H1 (cell line): Measurements from ENCODE around the gene CYB561. TPM values are rescaled to one million over a fixed set of nuclear protein-coding genes. Genes with fewer than 3 reads are reported as not detected.

Experiments
- CTCF ChIA-PET: fragments of 300-600 bp; sonication (Branson Sonifier 250); formaldehyde crosslinking; loops from one replicate; lab custom pipeline; 2021; ENCODE audit not compliant: partially characterized antibody; lab: Charles Lee
- POLR2A ChIA-PET: fragments of 300-600 bp; sonication (Branson Sonifier 250); formaldehyde crosslinking; loops from one replicate; lab custom pipeline; 2021; ENCODE audit warnings: inconsistent platforms; ENCODE audit not compliant: partially characterized antibody; lab: Charles Lee
- DNase-seq, 2 experiments: peaks; one replicate each; pipeline versions ENCODE4 v3.0.0 to v3.0.0-alpha.2; 2010 to 2022; ENCODE audit warnings: low spot score in 2 of 2, low read depth in 1 of 2, mixed read lengths in 1 of 2
- FAIRE-seq: peaks from 2 replicates; lab custom pipeline; 2011; peaks lifted over from hg19 to GRCh38; lab: Jason Lieb, UNC
- H2AFZ ChIP-seq: 2 replicates; pipeline ENCODE4 v1.8.1; 2012; ENCODE audit warnings: low read length, inconsistent platforms
- H2AK5ac ChIP-seq: 2 replicates; pipeline ENCODE4 v1.6.1; 2013; ENCODE audit warnings: low read depth, low read length
- H2BK120ac ChIP-seq: replicated peaks from 2 replicates; pipeline ENCODE3; 2013; ENCODE audit warnings: low read depth, low read length, inconsistent platforms
- H2BK12ac ChIP-seq: 2 replicates; pipeline ENCODE4 v1.6.1; 2013; ENCODE audit warnings: low read depth, low read length
- H2BK15ac ChIP-seq: 2 replicates; pipeline ENCODE4 v1.6.1; 2013; ENCODE audit warnings: low read length
- H2BK20ac ChIP-seq: 2 replicates; pipeline ENCODE4 v1.6.1; 2013; ENCODE audit warnings: low read length
- H2BK5ac ChIP-seq: 2 replicates; pipeline ENCODE4 v1.6.1; 2013; ENCODE audit warnings: low read depth, low read length
- H3K14ac ChIP-seq: 2 replicates; pipeline ENCODE4 v1.6.1; 2013; ENCODE audit warnings: inconsistent platforms; ENCODE audit not compliant: insufficient read length
- H3K18ac ChIP-seq: 2 replicates; pipeline ENCODE4 v1.6.1; 2013; ENCODE audit warnings: low read length; ENCODE audit errors: extremely low read depth
- H3K23ac ChIP-seq: 2 replicates; pipeline ENCODE4 v1.6.1; 2013; ENCODE audit warnings: inconsistent platforms; ENCODE audit not compliant: insufficient read length
- H3K23me2 ChIP-seq: 2 replicates; pipeline ENCODE4 v1.6.1; 2013; ENCODE audit warnings: low read depth, low read length
- H3K27ac ChIP-seq: 2 replicates; pipeline ENCODE4 v1.6.1; 2011; ENCODE audit warnings: low read depth, low read length, inconsistent platforms
- H3K27me3 ChIP-seq, 4 experiments: replicated peaks in 1 of 4; 1 replicate in 1 of 4; 2 replicates in 3 of 4; pipeline versions ENCODE4 v1.6.1 to v1.8.1; 2011 to 2013; ENCODE audit warnings: low read length in 3 of 4, mild to moderate bottlenecking in 3 of 4, inconsistent platforms in 2 of 4, mixed read lengths in 2 of 4, moderate library complexity in 1 of 4; ENCODE audit not compliant: control insufficient read depth in 3 of 4, insufficient read depth in 3 of 4; ENCODE audit errors: extremely low read depth in 1 of 4
- H3K36me3 ChIP-seq, 4 experiments: 2 replicates each; pipeline versions ENCODE4 v1.6.1 to v1.8.1; 2011 to 2013; ENCODE audit warnings: mild to moderate bottlenecking in 4 of 4, low read length in 3 of 4, moderate library complexity in 2 of 4, control low read depth in 1 of 4, inconsistent platforms in 1 of 4; ENCODE audit not compliant: insufficient read depth in 4 of 4, control insufficient read depth in 2 of 4
- H3K4ac ChIP-seq: replicated peaks from 2 replicates; pipeline ENCODE3; 2013; ENCODE audit warnings: low read length, low read depth, mixed read lengths, inconsistent platforms; ENCODE audit not compliant: insufficient read length
- H3K4me1 ChIP-seq, 4 experiments: replicated peaks in 1 of 4; 1 replicate in 1 of 4; 2 replicates in 3 of 4; pipeline versions ENCODE4 v1.6.1 to v1.8.1; 2011 to 2013; ENCODE audit warnings: low read length in 3 of 4, inconsistent platforms in 2 of 4, mixed read lengths in 1 of 4; ENCODE audit not compliant: insufficient read depth in 4 of 4, control insufficient read depth in 3 of 4
- H3K4me2 ChIP-seq, 2 experiments: 2 replicates each; pipeline versions ENCODE4 v1.6.1 to v1.8.1; 2011 to 2013; ENCODE audit warnings: low read depth in 2 of 2, low read length in 2 of 2, control low read depth in 1 of 2, inconsistent platforms in 1 of 2, mild to moderate bottlenecking in 1 of 2; ENCODE audit not compliant: insufficient read depth in 1 of 2
- H3K4me3 ChIP-seq, 4 experiments: fragments of 200-600, 300-600 bp in 1 of 4; sonication (generic), shearing (Covaris generic), sonication (Bioruptor Twin) in 1 of 4; 2 replicates each; pipeline versions ENCODE4 v1.5.1 to v1.8.1; 2011 to 2016; ENCODE audit warnings: low read length in 4 of 4, low read depth in 3 of 4, control low read depth in 2 of 4, inconsistent platforms in 2 of 4, mild to moderate bottlenecking in 2 of 4, mixed read lengths in 1 of 4, moderate library complexity in 1 of 4; ENCODE audit not compliant: insufficient read depth in 2 of 4; ENCODE audit errors: extremely low read depth in 1 of 4
- H3K56ac ChIP-seq: replicated peaks from 2 replicates; pipeline ENCODE3; 2013; ENCODE audit warnings: low read depth, mild to moderate bottlenecking, mixed read lengths, low read length, inconsistent platforms; ENCODE audit not compliant: insufficient read length
- H3K79me1 ChIP-seq: 2 replicates; pipeline ENCODE4 v1.6.1; 2013; ENCODE audit warnings: low read depth, low read length, control low read depth
- H3K79me2 ChIP-seq, 2 experiments: 2 replicates each; pipeline versions ENCODE4 v1.6.1 to v1.8.1; 2012 to 2013; ENCODE audit warnings: low read length in 2 of 2, mild to moderate bottlenecking in 2 of 2, inconsistent platforms in 1 of 2; ENCODE audit not compliant: insufficient read depth in 2 of 2, control insufficient read depth in 1 of 2
- H3K9ac ChIP-seq, 4 experiments: replicated peaks in 1 of 4; 1 replicate in 1 of 4; 2 replicates in 3 of 4; pipeline versions ENCODE4 v1.6.1 to v1.8.1; 2011 to 2013; ENCODE audit warnings: low read depth in 3 of 4, low read length in 3 of 4, control low read depth in 2 of 4, mild to moderate bottlenecking in 2 of 4, moderate library complexity in 2 of 4, inconsistent platforms in 1 of 4; ENCODE audit errors: extremely low read depth in 1 of 4
- H3K9me3 ChIP-seq, 2 experiments: 2 replicates each; pipeline versions ENCODE4 v1.6.1 to v1.8.1; 2012 to 2013; ENCODE audit warnings: mild to moderate bottlenecking in 2 of 2, moderate library complexity in 2 of 2, control low read depth in 1 of 2, inconsistent platforms in 1 of 2, low read depth in 1 of 2, low read length in 1 of 2, mixed read lengths in 1 of 2; ENCODE audit not compliant: insufficient read depth in 2 of 2
- H4K20me1 ChIP-seq, 2 experiments: replicated peaks in 1 of 2; 2 replicates each; pipeline versions ENCODE3 to v1.8.1; 2011 to 2013; ENCODE audit warnings: inconsistent platforms in 2 of 2, low read length in 2 of 2, mild to moderate bottlenecking in 1 of 2; ENCODE audit not compliant: insufficient read depth in 2 of 2, control insufficient read depth in 1 of 2
- H4K5ac ChIP-seq: 2 replicates; pipeline ENCODE4 v1.6.1; 2013; ENCODE audit warnings: low read length, low read depth, mixed read lengths, inconsistent platforms; ENCODE audit not compliant: insufficient read length
- H4K8ac ChIP-seq: 2 replicates; pipeline ENCODE4 v1.8.0; 2013; ENCODE audit warnings: mild to moderate bottlenecking, moderate library complexity, low read length, inconsistent platforms; ENCODE audit not compliant: insufficient read depth; ENCODE audit errors: extremely low read depth
- H4K91ac ChIP-seq: replicated peaks from 2 replicates; pipeline ENCODE3; 2013; ENCODE audit warnings: low read length, mixed read lengths, inconsistent platforms; ENCODE audit not compliant: insufficient read length
- E2F6 ChIP-seq: IDR thresholded peaks from 2 replicates; pipeline ENCODE4 v1.6.1; 2012; ENCODE audit warnings: inconsistent platforms
- RAD21 ChIP-seq, 2 experiments: IDR thresholded peaks in 1 of 2; conservative IDR thresholded peaks in 1 of 2; 2 replicates each; pipeline ENCODE4 v1.6.1; 2011; ENCODE audit warnings: low read depth in 2 of 2, low read length in 2 of 2, improper control_type of control experiment in 1 of 2, inconsistent platforms in 1 of 2, mild to moderate bottlenecking in 1 of 2, moderate library complexity in 1 of 2
- TEAD4 ChIP-seq: IDR thresholded peaks from 2 replicates; pipeline ENCODE4 v1.6.1; 2012; ENCODE audit warnings: low read depth, low read length, inconsistent platforms, mixed read lengths
- WGBS, 2 experiments: shearing (Covaris generic) in 1 of 2; methylation state at CpG; one replicate each; pipeline versions ENCODE4 v1.1.6 to v1.1.7; 2013 to 2015; ENCODE audit warnings: low lambda C conversion rate in 2 of 2, mixed read lengths in 2 of 2, inconsistent platforms in 1 of 2, low coverage in 1 of 2, missing lambda C conversion rate in 1 of 2; ENCODE audit not compliant: insufficient replicate concordance in 2 of 2, insufficient coverage in 1 of 2, insufficient read length in 1 of 2; ENCODE audit errors: extremely low coverage in 1 of 2, missing lambda C conversion rate in 1 of 2; 5-methylcytosine and 5-hydroxymethylcytosine counted together
- polyA plus RNA-seq, 7 experiments: library from polyadenylated mRNA; depleted of rRNA in 3 of 7; stranded (reverse) in 5 of 7; unstranded in 2 of 7; fragments of >200 nt in 5 of 7; fragments of 200-250 nt in 2 of 7; gene quantifications; 1 replicate in 5 of 7; 2 replicates in 1 of 7; 4 replicates in 1 of 7; pipeline versions ENCODE4 v1.2.1 to v1.2.3, GENCODE V29; 2011 to 2013; ENCODE audit warnings: missing spikeins in 2 of 7, mixed read lengths in 2 of 7
- total RNA-seq: library from RNA; stranded (reverse); fragmentation: NEBNext Ultra II Directional; extraction: Animal tissue kit (Norgen Biotek cat#: 25700); gene quantifications from 2 replicates; pipeline ENCODE4 v1.2.1, GENCODE V29; 2021

Gene CYB561
- total and polyA plus RNA-seq, 2 of the 8 experiments (the other 6 are each of a cell fraction or from before 2014, with no cell fraction given) = 19.7 to 23.4 TPM

GRCh38 chr17:63494300-63494928, 48.3 kb upstream of the CYB561 start:
- ChIA-PET CTCF (interaction anchor here (0.6 to 6.6 kb wide), 7 partner anchors 9 to 117 kb away, joined by 3 to 43 read pairs (median 4); no protein-coding TSS in a partner anchor), POLR2A (no interaction called here)
- Histone ChIP-seq H3K27me3 (peaks cover 0 to 4% (median 0%) of the 10 kb centered on the region in 4 experiments; a peak in 1 of 7 replicates), H2BK15ac (no peak overlapping the region), H3K4me3 (no peak overlapping the region), H4K5ac (no peak overlapping the region), H4K8ac (no peak overlapping the region), H3K4me1 (peaks cover 0 to 6% (median 2%) of the 10 kb centered on the region in 4 experiments; a peak in 2 of 7 replicates), H3K23ac (no peak overlapping the region), H3K4me2 (no peak overlapping the region), H4K20me1 (peaks cover 0 to 2% of the 10 kb centered on the region in 2 experiments), H2BK120ac (no peak overlapping the region), H3K9me3 (no peaks in the 10 kb centered on the region), H3K27ac (no peak overlapping the region)
- no peak for DNase-seq
- TF ChIP-seq TEAD4 (no peak), RAD21 (IDR thresholded peaks at IDR 0.05 in 1 of 2, conservative IDR thresholded peaks at IDR 0.05 in 1 of 2; ENCODE audit: low read depth in 2 of 2, low read length in 2 of 2) (no peak), E2F6 (no peak)
- TF ChIP-seq, all 59 proteins: peak for 0
- no peak overlapping the region for H3K14ac ChIP-seq
- no peak overlapping the region for H3K18ac ChIP-seq
- no peaks in the 10 kb centered on the region for H3K36me3 ChIP-seq
- H3K56ac ChIP-seq = no peak overlapping the region
- H3K79me1 ChIP-seq = no peaks in the 10 kb centered on the region
- H2BK20ac ChIP-seq = no peak overlapping the region
- no peak for FAIRE-seq
- H2BK5ac ChIP-seq = no peak overlapping the region
- H3K4ac ChIP-seq = no peak overlapping the region
- H2AK5ac ChIP-seq = no peak overlapping the region
- WGBS, 2 experiments = 89% methylated on average over 12 of the region's 12 CpGs; no CpG with 5 or more reads in 1 of the 2 experiments
- H4K91ac ChIP-seq = no peak overlapping the region
- H3K9ac ChIP-seq = no peak overlapping the region
- H2AFZ ChIP-seq = no peak overlapping the region
- H3K79me2 ChIP-seq = no peaks in the 10 kb centered on the region
- H3K23me2 ChIP-seq = no peaks in the 10 kb centered on the region
- H2BK12ac ChIP-seq = no peak overlapping the region
